Activated CD4-positive, alpha-beta T cell treated with anti-CD3 and anti-CD28 coated beads, Interleukin-2, Interleukin-4, amounts not matched to agents 100 ng/mL and 50 ng/mL, durations not matched to agents 16 hours and 8 hours (primary cell): ENCODE data around the gene MICU2.
A peak's percentile ranks its signal among the peaks of the same experiment; 100 is the strongest.

Experiments
- DNase-seq: peaks from one replicate; pipeline ENCODE4 v3.0.0-alpha.2; 2020; ENCODE audit warnings: low spot score

The MICU2 gene

DNA sequence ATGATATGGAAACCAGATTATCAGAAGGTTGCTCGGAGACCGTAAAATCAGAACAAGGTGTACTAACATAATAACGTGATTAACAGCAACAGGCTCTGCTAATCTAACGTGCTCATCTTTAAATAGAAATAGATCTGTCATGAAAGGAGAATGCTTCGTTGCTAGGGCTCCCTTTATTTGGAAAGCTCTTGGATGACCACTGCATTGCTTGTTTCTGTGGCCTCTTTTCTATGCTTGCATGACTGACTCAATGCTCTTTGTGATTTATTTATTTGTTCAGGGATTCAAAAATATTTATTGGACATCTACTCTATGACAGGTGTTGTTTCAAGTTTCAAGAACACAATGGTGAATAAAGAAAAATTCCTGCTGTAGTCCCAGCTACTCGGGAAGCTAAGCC lies 122.6 kb downstream of the MICU2 start:
- no peak for DNase-seq

DNA sequence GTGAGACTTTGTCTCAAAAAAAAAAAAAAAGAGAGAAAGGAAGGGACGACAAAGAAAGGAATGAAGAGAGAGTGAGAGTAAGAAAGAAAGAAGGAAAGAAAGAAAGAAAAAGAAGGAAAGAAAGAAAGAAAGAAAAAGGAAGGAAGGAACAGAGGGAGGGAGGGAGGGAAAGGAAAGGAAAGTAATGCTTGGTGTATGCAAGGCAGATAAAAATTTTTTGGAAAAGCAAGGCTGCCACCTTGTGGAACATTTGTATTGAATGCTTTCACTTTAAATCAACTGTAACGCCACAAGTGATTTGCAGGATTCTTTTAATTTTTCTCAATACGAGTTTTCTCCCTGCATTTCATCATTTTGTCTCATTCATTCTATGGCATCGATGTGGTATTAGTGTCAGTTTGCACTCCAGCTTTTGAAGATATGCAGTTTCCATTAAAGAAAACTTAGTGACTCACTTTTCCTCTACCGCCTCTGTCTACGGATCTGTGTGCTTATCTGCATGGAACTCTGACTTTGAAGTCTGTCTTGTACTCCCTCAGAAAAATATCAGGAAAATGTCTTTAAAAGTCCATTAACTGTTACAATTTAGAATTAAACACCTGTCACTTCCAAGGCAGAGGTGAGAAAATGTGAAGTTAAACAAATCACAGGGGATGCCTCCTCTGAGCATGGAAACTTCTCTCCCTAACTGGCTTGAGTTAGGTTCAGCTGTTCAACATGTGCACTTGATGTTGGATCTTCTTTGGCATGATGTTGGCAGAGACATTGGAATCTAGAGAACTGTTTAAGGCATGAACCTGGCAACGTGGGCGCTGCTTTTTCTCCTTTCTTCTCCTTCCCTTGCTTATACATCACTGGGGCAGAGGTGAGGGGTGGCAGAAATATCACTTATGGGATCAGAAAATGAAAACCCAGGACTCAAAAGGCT lies 124.8 kb downstream of the MICU2 start:
- DNase-seq = peak; percentile 68

DNA sequence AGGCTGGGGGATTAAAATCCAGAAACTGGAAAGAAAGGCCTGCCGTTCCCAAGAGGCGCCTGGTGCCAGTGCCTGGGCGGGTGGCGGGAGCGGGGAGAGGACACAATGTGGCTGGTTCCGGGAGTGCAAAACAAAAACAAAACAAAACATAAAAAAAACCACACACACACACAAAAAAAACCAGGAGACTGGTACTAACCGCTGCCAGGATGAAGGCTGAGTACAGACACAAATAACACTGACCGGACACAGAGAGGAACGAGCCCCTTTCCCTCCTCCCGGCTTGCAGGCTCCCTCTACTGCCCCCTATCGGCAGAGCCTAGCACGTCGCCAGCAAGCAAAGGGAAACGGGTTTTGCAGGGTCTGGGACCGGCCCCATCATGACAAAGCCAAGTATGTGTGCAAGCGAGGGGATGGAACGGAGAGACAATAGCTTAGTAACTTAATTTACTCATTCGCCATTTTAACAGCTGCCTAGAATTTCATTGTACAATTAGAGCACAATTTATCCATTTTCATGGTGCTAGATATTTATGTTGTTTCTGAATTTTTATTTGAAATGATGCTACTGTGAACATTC lies 127.0 kb downstream of the MICU2 start:
- DNase-seq = peak; percentile 86

DNA sequence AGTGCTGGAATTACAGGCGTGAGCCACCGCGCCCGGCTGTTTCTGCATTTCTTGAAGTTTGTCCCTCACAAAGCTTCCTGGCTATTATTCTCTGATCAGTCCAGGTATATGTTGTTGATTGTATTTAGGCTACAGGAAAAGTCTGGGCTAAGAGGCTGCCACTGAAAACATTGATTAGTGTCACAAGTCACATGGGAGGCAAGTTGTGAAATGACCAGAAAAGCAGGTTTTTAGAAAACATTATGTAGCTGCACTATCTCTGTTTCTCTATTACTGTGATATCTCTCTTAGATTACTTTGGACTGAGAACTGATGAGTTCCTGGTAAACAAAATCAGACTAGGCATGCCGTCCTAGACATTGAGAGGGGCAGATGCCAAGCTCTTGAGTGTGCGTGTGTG lies 128.9 kb downstream of the MICU2 start:
- DNase-seq = no peak

DNA sequence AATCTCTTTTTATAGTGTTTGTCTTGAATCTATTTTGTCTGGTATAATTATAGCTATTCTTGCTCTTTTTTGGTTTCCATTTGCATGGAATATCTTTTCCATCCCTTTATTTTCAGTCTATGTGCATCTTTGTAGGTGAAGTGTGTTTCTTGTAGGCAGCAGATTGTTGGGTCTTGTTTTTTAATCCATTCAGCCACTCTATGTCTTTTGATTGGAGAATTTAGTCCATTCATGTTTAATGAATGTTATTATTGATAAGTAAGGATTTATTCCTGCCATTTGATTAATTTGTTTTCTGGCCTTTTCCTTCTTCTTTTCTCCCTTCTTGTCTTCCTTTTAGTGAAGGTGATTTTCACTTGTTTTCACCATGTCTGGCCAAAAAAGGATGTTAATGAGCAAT lies 133.2 kb downstream of the MICU2 start:
- no peak for DNase-seq

DNA sequence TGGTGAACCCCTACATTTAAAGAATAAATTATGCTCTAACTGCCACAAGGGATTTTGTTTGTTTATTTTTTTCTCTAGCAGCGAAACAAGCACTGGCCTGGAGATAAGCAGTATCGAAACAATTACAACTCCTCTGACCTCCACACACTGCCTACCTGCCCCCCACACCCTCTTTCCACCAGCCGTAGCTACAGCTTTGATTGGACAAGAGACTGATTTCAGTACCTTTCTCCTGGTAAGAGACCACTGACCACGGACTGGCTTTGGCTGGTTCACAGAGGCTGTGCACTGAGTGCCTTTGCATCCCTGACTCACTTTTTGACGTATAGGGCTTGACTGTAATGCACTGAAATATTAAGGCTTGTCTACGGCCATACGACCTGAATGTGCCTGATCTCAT lies 137.4 kb downstream of the MICU2 start:
- DNase-seq = no peak

DNA sequence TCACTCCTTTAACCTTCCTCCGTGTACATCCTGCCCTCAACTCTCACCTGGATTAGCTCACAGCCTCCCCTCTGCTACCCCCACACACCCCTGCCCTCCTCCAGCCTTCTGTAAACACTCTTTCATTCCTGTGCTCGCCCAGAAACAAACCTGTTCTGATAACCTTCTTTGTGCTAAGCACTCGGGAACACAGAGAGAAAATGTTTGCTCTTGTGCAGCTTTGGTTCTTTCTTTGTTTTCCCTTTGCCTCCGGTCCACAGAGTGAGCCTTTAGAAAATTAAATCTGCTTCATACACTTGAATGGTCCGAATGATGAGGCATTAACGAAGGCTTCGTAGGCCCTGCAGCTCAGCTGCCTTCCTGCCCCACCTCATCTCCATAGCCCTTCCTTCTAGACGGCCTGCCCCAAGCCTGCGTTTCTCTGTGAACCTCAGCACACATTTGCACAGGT lies 138.2 kb downstream of the MICU2 start:
- no peak for DNase-seq

DNA sequence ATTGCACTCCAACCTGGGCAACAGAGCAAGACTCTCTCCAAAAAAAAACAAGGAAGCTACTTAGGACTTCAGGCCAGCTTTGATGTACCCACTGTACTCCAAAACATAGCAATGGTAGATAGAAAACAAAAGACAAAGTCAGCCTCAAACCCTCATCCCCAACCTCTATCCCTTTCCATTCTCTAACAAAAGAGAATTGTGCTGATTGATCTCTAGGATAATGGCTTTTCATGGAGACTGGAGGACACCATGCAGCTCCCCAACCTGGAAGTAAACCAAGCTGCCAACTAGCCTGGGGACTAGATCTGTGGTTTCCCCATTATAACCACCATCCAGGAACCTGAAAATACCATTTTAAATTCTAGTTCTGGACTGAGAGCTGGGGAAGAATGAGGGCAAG lies 140.5 kb downstream of the MICU2 start:
- DNase-seq = no peak

DNA sequence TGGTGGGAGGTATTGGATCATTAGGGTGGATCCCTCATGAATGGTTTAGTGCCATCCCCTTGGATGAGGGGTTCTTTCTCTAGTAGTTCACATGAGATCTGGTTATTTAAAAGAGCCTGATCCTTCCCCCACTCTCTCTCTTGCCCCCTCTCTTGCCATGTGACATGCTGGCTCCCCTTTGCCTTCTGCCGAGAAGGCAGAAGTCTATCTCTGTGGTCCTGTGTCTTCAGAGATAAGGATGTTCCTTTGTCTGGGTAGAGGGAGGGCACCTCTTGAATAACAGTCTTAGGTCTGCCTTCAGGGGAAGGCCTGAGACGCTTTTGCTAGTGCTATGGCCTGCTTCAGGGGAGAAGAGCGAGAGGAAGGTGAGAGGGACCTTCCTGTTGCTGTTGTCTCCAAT lies 142.8 kb downstream of the MICU2 start:
- DNase-seq = no peak

DNA sequence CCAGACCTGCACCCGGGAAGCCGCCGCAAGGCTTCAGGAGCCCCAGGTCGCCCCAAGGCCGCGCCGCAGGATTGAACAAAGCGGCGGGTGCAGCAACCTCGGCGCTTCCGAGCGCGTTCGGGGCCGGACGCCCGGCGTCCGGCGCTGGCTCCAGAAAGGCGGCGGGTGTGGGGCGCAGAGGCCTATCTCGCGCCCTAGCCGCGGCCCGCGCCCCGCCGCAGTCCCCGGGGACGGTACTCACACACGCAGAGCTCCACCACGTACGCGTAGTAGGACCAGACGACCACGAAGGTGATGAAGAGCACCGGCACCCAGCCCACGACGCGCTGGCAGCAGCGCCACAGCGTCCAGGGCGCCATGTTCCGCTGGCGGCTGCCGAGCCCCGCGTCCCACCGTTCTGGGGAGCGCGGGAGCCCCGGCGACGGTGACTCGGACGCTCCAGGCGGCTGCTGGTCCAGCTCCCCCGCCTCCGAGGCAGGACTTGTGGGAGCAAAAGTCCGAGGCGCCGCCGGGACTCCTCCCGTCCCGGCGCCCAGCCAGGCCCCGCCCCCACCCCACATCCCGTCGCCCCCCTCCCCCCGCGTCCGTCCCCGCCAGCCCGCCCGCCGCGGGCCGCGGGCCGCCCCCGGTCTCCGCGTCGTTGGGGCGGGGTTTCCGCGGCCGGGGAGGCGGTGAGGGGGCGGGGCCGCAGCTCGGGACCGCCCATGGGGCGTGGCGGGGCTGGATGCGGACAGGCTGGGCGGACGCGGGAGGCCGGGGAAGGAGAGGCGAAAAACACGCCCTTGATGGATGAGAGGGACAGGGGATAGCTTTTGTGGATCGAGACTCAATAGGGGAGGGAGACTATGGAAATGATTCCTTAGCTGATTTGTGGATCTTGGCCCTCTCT lies 144.9 kb downstream of the MICU2 start, which contains the start of gene ZDHHC20:
ZDHHC20 (minus strand) TSS at position 491 of the 889 bp plus-strand sequence; CDS start at position 359, 132 bp downstream.
- peak; percentile 90 for DNase-seq

DNA sequence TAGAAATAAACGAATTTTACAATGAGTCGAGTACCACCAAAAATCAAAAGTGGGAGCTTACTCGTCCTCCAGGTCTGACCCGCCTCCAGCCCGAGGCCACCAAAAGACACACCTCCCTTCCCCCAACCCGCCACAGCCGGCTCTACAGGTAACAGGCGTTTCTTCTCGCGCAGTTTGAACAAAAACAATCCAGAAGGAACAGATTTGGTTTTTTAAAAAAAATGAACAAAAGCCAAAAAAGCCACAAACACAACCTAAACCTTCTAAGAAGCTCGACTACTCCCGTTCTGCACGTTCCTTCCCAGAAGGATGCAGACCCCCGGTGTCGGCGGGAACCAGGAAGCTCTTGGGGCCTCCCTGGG lies 145.5 kb downstream of the MICU2 start:
- peak; percentile 55 for DNase-seq

DNA sequence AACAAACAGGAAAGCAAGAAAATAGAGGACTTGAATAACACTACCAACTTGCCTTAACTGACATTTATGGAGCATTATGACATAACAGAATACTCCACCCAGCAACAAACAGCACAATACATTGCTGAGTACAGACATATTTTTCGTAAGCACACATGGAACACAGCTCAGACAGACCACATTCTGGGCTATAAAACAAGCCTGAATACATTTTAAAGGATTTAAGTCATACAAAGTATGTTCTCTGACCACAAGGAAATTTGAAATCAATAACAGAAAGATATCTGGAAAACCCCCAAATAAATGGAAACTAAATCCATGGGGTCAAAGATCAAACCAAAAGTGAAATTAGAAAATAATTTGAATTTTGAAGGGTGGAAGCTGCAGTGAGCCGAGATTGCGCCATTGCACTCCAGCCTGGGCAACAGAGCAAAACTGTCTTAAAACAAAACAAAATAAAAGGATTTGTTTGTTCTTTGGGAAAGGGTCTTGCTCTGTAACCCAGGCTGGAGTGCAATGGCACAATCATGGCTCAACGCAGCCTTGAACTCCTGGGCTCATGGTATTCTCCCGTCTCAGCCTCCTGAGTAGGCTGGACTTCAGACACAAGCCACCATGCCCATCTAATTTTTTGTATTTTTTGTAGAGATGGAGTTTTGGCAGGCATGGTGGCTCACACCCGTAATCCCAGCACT lies 150.4 kb downstream of the MICU2 start:
- DNase-seq = no peak

DNA sequence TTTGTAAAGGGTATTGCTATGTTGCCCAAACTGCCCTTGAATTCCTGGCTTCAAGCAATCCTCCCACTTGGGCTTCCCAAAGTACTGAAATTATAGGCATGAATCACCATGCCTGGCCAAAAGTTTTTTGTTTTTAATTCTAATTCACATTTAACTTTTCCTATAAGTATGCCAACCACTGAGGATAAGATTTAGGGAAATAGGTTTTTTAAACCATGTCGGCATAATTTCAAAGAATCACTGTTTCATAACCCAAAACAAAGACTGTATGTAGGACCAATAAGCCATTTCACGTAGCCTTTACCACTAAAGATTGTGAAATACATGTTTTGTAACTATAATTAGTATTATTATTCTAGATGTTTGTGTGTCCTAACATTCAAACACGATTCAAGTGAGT lies 153.0 kb downstream of the MICU2 start:
- no peak for DNase-seq

DNA sequence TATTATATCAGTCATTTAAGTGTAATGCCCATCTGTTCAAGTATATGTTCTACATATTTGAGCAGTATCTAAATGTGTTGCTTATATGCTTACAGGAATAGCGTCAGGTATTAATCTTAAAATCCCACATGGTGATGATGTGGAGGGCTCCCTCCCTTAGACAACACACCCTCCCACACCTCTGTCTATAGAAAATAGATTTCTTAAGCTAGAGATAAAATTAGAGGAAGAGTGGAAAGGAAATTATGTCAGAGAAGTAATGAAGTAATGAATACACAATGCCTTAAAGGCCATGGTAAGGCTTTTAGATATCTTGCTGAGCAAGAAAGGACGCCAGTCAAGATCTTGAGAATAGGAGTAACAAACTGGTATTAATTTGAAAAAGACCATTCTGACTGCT lies 157.3 kb downstream of the MICU2 start:
- DNase-seq = no peak

DNA sequence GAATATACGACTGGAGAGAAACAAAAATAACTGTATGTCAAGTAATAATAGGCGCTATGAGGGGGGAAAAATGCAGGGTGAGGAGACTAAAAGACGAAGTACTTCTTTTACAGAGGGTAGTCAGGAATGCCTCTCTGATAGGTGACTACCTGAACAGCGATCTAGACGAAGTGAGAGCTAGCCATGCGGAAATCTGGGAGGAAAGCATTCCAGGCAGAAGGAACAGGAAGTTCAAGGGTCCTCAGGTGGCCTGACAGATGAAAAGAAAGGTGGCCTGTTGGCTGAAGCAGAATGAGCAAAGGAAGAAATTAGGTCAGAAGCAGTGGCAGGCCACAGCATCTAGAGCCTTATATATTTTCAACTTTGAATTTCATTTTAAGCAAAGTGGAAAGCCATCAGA lies 158.2 kb downstream of the MICU2 start:
- DNase-seq = no peak

DNA sequence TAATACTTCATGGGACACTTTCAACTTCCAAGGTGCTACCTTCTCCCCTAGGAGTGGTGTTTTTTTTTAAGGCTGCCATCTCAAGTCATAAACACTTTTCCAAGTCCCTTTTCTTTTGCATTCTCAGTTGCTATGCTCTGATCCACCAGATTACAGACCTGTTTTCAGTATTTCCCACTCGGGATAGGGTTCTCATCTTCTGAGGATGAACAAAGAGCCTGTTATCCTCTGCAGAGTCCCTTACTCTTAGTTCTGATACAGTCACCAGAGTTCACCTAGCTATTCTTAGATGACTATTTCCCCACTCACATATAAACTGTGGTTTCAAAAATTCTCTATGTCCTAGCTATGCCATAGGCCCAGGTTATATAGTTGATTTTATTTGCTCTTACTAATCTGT lies 160.8 kb downstream of the MICU2 start:
- no peak for DNase-seq
